ENCODE measurements around the gene TMC1. TPM values are rescaled to one million over a fixed set of nuclear protein-coding genes. Genes with fewer than 3 reads are reported as not detected.
A peak's percentile ranks its signal among the peaks of the same experiment; 100 is the strongest.

Gene TMC1
- total RNA-seq, 1 experiment from 2014 or later, result 5.5 TPM

DNA sequence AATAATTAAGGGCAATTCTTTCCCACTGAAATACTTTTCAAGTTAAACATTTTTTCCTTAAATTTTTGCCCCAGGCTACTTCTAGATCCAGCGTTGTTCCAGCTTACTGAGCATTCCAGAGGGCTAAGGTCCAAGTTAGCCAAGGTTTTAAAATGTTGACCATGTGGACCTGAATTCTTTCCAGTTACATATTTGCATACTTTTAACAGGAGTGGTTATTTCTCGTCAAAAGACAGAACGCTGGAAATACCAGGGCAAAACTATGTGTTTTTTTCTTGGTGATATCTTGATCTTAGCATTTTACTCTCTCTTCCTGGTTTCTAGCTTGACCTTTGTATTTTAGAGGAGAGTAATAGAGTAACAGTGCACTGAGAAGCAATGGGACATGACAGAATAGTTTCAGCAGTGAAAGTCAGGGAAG is 32.8 kb downstream of the TMC1 start:
- peak overlapping the region; percentile 92 for H3K27ac ChIP-seq
- H3K79me2 ChIP-seq (ENCODE audit: low read depth), result no peaks in the 10 kb centered on the region
- no TSS peak for BruUV-seq (replicated peaks)
- peaks cover 52% of the 10 kb centered on the region for H3F3A ChIP-seq (ENCODE audit: insufficient read depth, low read depth)
- peak overlapping the region; percentile 35 for H3K4me2 ChIP-seq
- intact Hi-C loops (cut with micrococcal nuclease; ENCODE audit: unreplicated experiment), result loop anchor here (1.0 to 10.0 kb wide), 5 partner anchors 23 to 271 kb away; no protein-coding TSS in a partner anchor
- H3K4me1 ChIP-seq (replicated peaks; ENCODE audit: insufficient read depth), result peaks cover 69% of the 10 kb centered on the region
- peak; percentile 56 to 95 for DNase-seq
- H3K4me3 ChIP-seq, result no peak overlapping the region
- H3K27me3 ChIP-seq (ENCODE audit: insufficient read depth, low read depth), result no peaks in the 10 kb centered on the region
- H3K9me3 ChIP-seq (ENCODE audit: insufficient read depth, low read depth), result no peaks in the 10 kb centered on the region
- ChIA-PET CTCF (interaction anchor here (0.6 to 1.5 kb wide), 2 partner anchors 23 to 25 kb away, joined by 3 read pairs; no protein-coding TSS in a partner anchor), POLR2A (ENCODE audit: unreplicated experiment) (interaction anchor here (0.5 to 2.4 kb wide), 19 partner anchors 14 to 483 kb away, joined by 3 to 49 read pairs (median 6); partner anchors contain the start of gene ZFAND5)
- 0 out of 2 replicates have a peak overlapping the region, but pooled peaks have one; percentile 10 for H2AFZ ChIP-seq
- TF ChIP-seq, protein P1, sequence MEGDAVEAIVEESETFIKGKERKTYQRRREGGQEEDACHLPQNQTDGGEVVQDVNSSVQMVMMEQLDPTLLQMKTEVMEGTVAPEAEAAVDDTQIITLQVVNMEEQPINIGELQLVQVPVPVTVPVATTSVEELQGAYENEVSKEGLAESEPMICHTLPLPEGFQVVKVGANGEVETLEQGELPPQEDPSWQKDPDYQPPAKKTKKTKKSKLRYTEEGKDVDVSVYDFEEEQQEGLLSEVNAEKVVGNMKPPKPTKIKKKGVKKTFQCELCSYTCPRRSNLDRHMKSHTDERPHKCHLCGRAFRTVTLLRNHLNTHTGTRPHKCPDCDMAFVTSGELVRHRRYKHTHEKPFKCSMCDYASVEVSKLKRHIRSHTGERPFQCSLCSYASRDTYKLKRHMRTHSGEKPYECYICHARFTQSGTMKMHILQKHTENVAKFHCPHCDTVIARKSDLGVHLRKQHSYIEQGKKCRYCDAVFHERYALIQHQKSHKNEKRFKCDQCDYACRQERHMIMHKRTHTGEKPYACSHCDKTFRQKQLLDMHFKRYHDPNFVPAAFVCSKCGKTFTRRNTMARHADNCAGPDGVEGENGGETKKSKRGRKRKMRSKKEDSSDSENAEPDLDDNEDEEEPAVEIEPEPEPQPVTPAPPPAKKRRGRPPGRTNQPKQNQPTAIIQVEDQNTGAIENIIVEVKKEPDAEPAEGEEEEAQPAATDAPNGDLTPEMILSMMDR (conservative IDR thresholded peaks at IDR 0.05), result no peak
- no peak for TF ChIP-seq EZH2 (IDR thresholded peaks at IDR 0.05; ENCODE audit: low read depth)
- H3K36me3 ChIP-seq (ENCODE audit: low read depth), result no peaks in the 10 kb centered on the region
- H3K9me2 ChIP-seq (ENCODE audit: insufficient read depth), result no peaks in the 10 kb centered on the region; the same call in 1 of the 2 replicates
- H4K20me1 ChIP-seq (ENCODE audit: insufficient read depth), result no peaks in the 10 kb centered on the region

DNA sequence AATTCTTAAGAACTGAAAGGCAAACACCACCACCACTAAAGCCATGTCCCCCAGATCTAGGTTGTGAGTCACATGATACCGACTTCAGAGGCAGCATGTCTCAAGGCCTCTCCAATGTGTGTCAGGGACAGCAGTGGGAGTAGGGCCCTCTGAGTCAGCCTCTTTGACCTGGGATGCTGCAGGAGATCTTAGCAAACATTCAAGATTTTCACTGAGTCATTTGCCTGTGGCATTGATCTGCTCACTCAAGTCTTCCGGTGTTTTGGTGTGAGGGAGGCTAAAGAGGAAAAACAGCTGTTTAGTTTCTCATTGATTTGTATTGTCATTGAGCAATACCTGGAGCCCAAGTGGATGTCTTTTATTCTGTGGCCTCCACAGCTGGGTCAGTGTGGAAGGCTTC is 36.1 kb downstream of the TMC1 start:
- H3K36me3 ChIP-seq (ENCODE audit: low read depth), result no peaks in the 10 kb centered on the region
- no peaks in the 10 kb centered on the region; the same call in 1 of the 2 replicates for H3K9me2 ChIP-seq (ENCODE audit: insufficient read depth)
- peaks cover 52% of the 10 kb centered on the region for H3F3A ChIP-seq (ENCODE audit: insufficient read depth, low read depth)
- no peaks in the 10 kb centered on the region for H3K27me3 ChIP-seq (ENCODE audit: insufficient read depth, low read depth)
- no peaks in the 10 kb centered on the region for H3K9me3 ChIP-seq (ENCODE audit: insufficient read depth, low read depth)
- peak overlapping the region; percentile 92 for H3K27ac ChIP-seq
- intact Hi-C loops (cut with micrococcal nuclease; ENCODE audit: unreplicated experiment), result loop anchor here (1.0 to 10.0 kb wide), 6 partner anchors 17 to 267 kb away; partner anchors contain the start of gene ZFAND5
- DNase-seq, result peak; percentile 77 to 99
- TF ChIP-seq, protein P1 (conservative IDR thresholded peaks at IDR 0.05), result no peak
- TF ChIP-seq EZH2 (IDR thresholded peaks at IDR 0.05; ENCODE audit: low read depth), result no peak
- no peaks in the 10 kb centered on the region for H4K20me1 ChIP-seq (ENCODE audit: insufficient read depth)
- H3K4me3 ChIP-seq, result no peak overlapping the region
- H3K4me2 ChIP-seq, result peak overlapping the region; percentile 51
- H2AFZ ChIP-seq, result no peak overlapping the region
- H3K79me2 ChIP-seq (ENCODE audit: low read depth), result no peaks in the 10 kb centered on the region
- ChIA-PET CTCF (interaction anchor here (0.6 kb wide), 1 partner anchor 277 kb away, joined by 3 read pairs; no protein-coding TSS in a partner anchor), POLR2A (ENCODE audit: unreplicated experiment) (interaction anchor here (0.7 to 1.2 kb wide), 3 partner anchors 20 to 70 kb away, joined by 3 to 7 read pairs (median 5); no protein-coding TSS in a partner anchor)
- peaks cover 80% of the 10 kb centered on the region for H3K4me1 ChIP-seq (replicated peaks; ENCODE audit: insufficient read depth)
- BruUV-seq (replicated peaks), result no TSS peak

GRCh38 chr9:72560086-72560485 is 38.7 kb downstream of the TMC1 start:
- Histone ChIP-seq H3K27ac (no peak overlapping the region), H3K4me1 (replicated peaks; ENCODE audit: insufficient read depth) (peaks cover 55% of the 10 kb centered on the region), H2AFZ (no peak overlapping the region), H3K27me3 (ENCODE audit: insufficient read depth, low read depth) (no peaks in the 10 kb centered on the region), H3K4me2 (no peak overlapping the region), H3F3A (ENCODE audit: insufficient read depth, low read depth) (peaks cover 35% of the 10 kb centered on the region), H3K79me2 (ENCODE audit: low read depth) (no peaks in the 10 kb centered on the region), H3K36me3 (ENCODE audit: low read depth) (no peaks in the 10 kb centered on the region), H4K20me1 (ENCODE audit: insufficient read depth) (no peaks in the 10 kb centered on the region), H3K9me3 (ENCODE audit: insufficient read depth, low read depth) (no peaks in the 10 kb centered on the region), H3K9me2 (ENCODE audit: insufficient read depth) (no peaks in the 10 kb centered on the region), H3K4me3 (no peak overlapping the region)
- ChIA-PET CTCF (no interaction called here), POLR2A (ENCODE audit: unreplicated experiment) (interaction anchor here (0.6 kb wide), 2 partner anchors 17 kb away, joined by 3 to 4 read pairs; no protein-coding TSS in a partner anchor)
- no peak for TF ChIP-seq EZH2 (IDR thresholded peaks at IDR 0.05; ENCODE audit: low read depth)
- TF ChIP-seq, protein P1 (conservative IDR thresholded peaks at IDR 0.05), result no peak
- no TSS peak for BruUV-seq (replicated peaks)
- intact Hi-C loops (cut with micrococcal nuclease; ENCODE audit: unreplicated experiment), result no loop called here
- DNase-seq, result peak in 1 of 2 experiments; percentile 44

All from PC-9 (cell line).